HepG2 (cell line): ENCODE results near the gene CRYM.

Source experiments
- CBX5 ChIP-seq: sonication (generic); formaldehyde crosslinking; IDR thresholded peaks from 2 replicates; pipeline ENCODE4 v1.4.0; 2020; ENCODE audit warnings: missing genetic modification reagents, borderline replicate concordance
- CEBPZ ChIP-seq: IDR thresholded peaks from 2 replicates; pipeline ENCODE4 v1.6.1; 2012; ENCODE audit warnings: low read length, improper control_type of control experiment
- CHD2 ChIP-seq: IDR thresholded peaks from 2 replicates; pipeline ENCODE4 v1.6.1; 2011; ENCODE audit warnings: low read depth, low read length, improper control_type of control experiment
- ELF1 ChIP-seq: sonication (generic); formaldehyde crosslinking; IDR thresholded peaks from 2 replicates; pipeline ENCODE4 v1.4.0; 2020; ENCODE audit warnings: missing genetic modification reagents
- EZH2 ChIP-seq: conservative IDR thresholded peaks from 2 replicates; pipeline ENCODE4 v1.6.1; 2012; ENCODE audit warnings: mild to moderate bottlenecking, low read depth, low read length, moderate library complexity
- KAT8 ChIP-seq: IDR thresholded peaks from 2 replicates; pipeline ENCODE4 v1.6.1; 2016; ENCODE audit warnings: missing genetic modification reagents, missing compliant biosample characterization
- KDM6A ChIP-seq: IDR thresholded peaks from 2 replicates; pipeline ENCODE4 v1.6.1; 2016; ENCODE audit warnings: low read depth
- MEIS1 ChIP-seq: sonication (generic); formaldehyde crosslinking; IDR thresholded peaks from 2 replicates; pipeline ENCODE4 v1.9.0; 2021; ENCODE audit warnings: mild to moderate bottlenecking, missing genetic modification reagents, moderate library complexity, borderline replicate concordance
- MYC ChIP-seq: sonication (generic); formaldehyde crosslinking; IDR thresholded peaks from 2 replicates; pipeline ENCODE4 v1.9.0; 2021; ENCODE audit warnings: missing genetic modification reagents, borderline replicate concordance
- RFX5 ChIP-seq: IDR thresholded peaks from 2 replicates; pipeline ENCODE4 v1.6.1; 2011; ENCODE audit warnings: low read depth, low read length, improper control_type of control experiment
- SUZ12 ChIP-seq: fragments of 150-350 bp; IDR thresholded peaks from 2 replicates; pipeline ENCODE4 v1.6.1; 2014; ENCODE audit warnings: low read depth, low read length
- TAF1 ChIP-seq: sonication (generic); formaldehyde crosslinking; IDR thresholded peaks from 2 replicates; pipeline ENCODE4 v1.4.0; 2020; ENCODE audit warnings: missing genetic modification reagents
- ZNF703 ChIP-seq: sonication (generic); formaldehyde crosslinking; IDR thresholded peaks from 2 replicates; pipeline ENCODE4 v1.5.1; 2020; ENCODE audit warnings: missing genetic modification reagents, mild to moderate bottlenecking, moderate library complexity, borderline replicate concordance
- TF ChIP-seq, protein P1 (sequence below): sonication (generic); formaldehyde crosslinking; IDR thresholded peaks from 2 replicates; pipeline ENCODE4 v1.4.0; 2020; ENCODE audit warnings: missing genetic modification reagents

DNA sequence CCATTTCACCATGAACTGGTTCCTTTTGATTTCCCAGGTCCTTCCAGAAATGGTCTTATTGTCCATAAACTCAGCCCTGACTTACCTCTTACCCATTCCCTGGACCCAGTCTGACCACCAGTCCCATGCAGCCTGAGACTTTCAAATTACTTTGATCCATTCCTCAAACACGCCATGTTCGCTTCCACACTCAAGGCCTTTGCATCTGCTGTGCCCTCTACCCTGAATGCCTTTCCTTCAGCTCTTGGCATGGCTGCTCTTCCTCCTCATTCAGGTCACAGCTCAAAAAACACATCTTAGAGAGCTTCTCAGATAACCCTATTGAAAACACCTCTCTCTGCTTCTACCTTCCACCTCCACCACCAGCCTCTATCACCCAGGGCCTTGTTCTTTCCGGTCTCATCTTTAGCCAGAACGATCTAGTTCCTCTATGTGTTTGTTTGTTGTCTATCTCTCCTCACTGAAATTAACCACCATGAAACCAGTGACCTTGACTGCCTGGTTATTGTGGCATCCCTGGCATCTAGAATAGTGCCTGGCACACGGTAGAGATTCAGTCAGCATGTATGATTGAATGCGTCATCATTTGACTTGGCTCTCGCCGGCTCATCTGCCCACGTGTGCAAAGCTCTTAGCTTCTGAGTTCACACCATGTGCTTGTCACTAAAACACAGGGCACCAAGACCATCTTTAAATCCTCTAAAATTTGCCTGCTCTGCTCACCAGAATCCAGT is 12.8 kb downstream of the CRYM start:
- TF ChIP-seq, protein P1, sequence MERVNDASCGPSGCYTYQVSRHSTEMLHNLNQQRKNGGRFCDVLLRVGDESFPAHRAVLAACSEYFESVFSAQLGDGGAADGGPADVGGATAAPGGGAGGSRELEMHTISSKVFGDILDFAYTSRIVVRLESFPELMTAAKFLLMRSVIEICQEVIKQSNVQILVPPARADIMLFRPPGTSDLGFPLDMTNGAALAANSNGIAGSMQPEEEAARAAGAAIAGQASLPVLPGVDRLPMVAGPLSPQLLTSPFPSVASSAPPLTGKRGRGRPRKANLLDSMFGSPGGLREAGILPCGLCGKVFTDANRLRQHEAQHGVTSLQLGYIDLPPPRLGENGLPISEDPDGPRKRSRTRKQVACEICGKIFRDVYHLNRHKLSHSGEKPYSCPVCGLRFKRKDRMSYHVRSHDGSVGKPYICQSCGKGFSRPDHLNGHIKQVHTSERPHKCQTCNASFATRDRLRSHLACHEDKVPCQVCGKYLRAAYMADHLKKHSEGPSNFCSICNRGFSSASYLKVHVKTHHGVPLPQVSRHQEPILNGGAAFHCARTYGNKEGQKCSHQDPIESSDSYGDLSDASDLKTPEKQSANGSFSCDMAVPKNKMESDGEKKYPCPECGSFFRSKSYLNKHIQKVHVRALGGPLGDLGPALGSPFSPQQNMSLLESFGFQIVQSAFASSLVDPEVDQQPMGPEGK (CRISPR knock-in tag), result no peak
- TF ChIP-seq CHD2 (no peak), MYC (no peak), ZNF703 (no peak), EZH2 (no peak), KDM6A (CRISPR knock-in tag) (no peak), RFX5 (no peak), TAF1 (CRISPR knock-in tag) (no peak), KAT8 (CRISPR knock-in tag) (no peak), MEIS1 (CRISPR knock-in tag) (no peak), CBX5 (no peak), CEBPZ (no peak), ELF1 (CRISPR knock-in tag) (no peak), SUZ12 (no peak)
